GM23248 (cell line): Measurements from ENCODE around the gene SNRPD1. TPM values are rescaled to one million over a fixed set of nuclear protein-coding genes. Genes with fewer than 3 reads are reported as not detected.
"Not testable (repeated sequence)": the region's sequence is repeated elsewhere in the genome, so short reads cannot be mapped to it uniquely, and the experiment has no call there.

Experiments
- DNase-seq: peaks from one replicate; pipeline ENCODE4 v3.0.0-alpha.2; 2015
- H2AFZ ChIP-seq: fragments of 200-600 bp; sonication (generic); 2 replicates; pipeline ENCODE4 v1.6.1; 2016; ENCODE audit warnings: antibody characterized with exemption
- H3F3A ChIP-seq: fragments of 200-600 bp; sonication (generic); 2 replicates; pipeline ENCODE4 v1.6.1; 2016; ENCODE audit warnings: mild to moderate bottlenecking, antibody characterized with exemption, mixed run types; ENCODE audit not compliant: insufficient read depth
- H3K27ac ChIP-seq: fragments of 200-600 bp; sonication (generic); 2 replicates; pipeline ENCODE4 v1.5.1; 2016; ENCODE audit warnings: mild to moderate bottlenecking
- H3K27me3 ChIP-seq: fragments of 200-600 bp; sonication (generic); replicated peaks from 2 replicates; pipeline ENCODE4 v1.6.1; 2016; ENCODE audit warnings: mild to moderate bottlenecking; ENCODE audit not compliant: insufficient read depth
- H3K36me3 ChIP-seq: fragments of 200-600 bp; sonication (generic); 2 replicates; pipeline ENCODE4 v1.6.1; 2016; ENCODE audit warnings: low read depth, mild to moderate bottlenecking
- H3K4me1 ChIP-seq: fragments of 200-600 bp; sonication (generic); 2 replicates; pipeline ENCODE4 v1.6.1; 2016; ENCODE audit warnings: mild to moderate bottlenecking; ENCODE audit not compliant: insufficient read depth
- H3K4me2 ChIP-seq: fragments of 200-600 bp; sonication (generic); one replicate; pipeline ENCODE4 v1.6.1; 2016; ENCODE audit warnings: mild to moderate bottlenecking; ENCODE audit not compliant: unreplicated experiment
- H3K4me3 ChIP-seq: fragments of 200-600 bp; sonication (generic); 2 replicates; pipeline ENCODE4 v1.5.1; 2016; ENCODE audit warnings: mild to moderate bottlenecking
- H3K79me2 ChIP-seq: fragments of 200-600 bp; sonication (generic); 2 replicates; pipeline ENCODE4 v1.6.1; 2016; ENCODE audit warnings: mild to moderate bottlenecking; ENCODE audit not compliant: insufficient read depth
- H3K9ac ChIP-seq: fragments of 200-600 bp; sonication (generic); 2 replicates; pipeline ENCODE4 v1.6.1; 2016; ENCODE audit warnings: mild to moderate bottlenecking
- H3K9me2 ChIP-seq: fragments of 200-600 bp; sonication (generic); 2 replicates; pipeline ENCODE4 v1.6.1; 2016; ENCODE audit warnings: mixed run types, mild to moderate bottlenecking, moderate library complexity; ENCODE audit not compliant: insufficient read depth
- H3K9me3 ChIP-seq: fragments of 200-600 bp; sonication (generic); one replicate; pipeline ENCODE4 v1.6.1; 2017; ENCODE audit warnings: low read depth
- H4K20me1 ChIP-seq: fragments of 200-600 bp; sonication (generic); 2 replicates; pipeline ENCODE4 v1.6.0; 2016; ENCODE audit not compliant: insufficient read depth
- EZH2 ChIP-seq: fragments of 200-600 bp; sonication (generic); IDR thresholded peaks from 2 replicates; pipeline ENCODE4 v1.6.1; 2018; ENCODE audit warnings: antibody characterized with exemption, mild to moderate bottlenecking; ENCODE audit not compliant: insufficient read depth, poor library complexity, severe bottlenecking
- EZH2phosphoT487 ChIP-seq: fragments of 200-600 bp; sonication (generic); IDR thresholded peaks from 2 replicates; pipeline ENCODE4 v1.6.1; 2018; ENCODE audit warnings: antibody characterized with exemption, moderate library complexity, mild to moderate bottlenecking, low read depth; ENCODE audit not compliant: insufficient read depth
- WGBS, 2 experiments: methylation state at CpG; one replicate each; pipeline ENCODE4 v1.1.6; 2015 to 2017; ENCODE audit warnings: low lambda C conversion rate in 2 of 2, low coverage in 1 of 2; ENCODE audit errors: missing lambda C conversion rate in 2 of 2; 5-methylcytosine and 5-hydroxymethylcytosine counted together
- in situ Hi-C: fragments of 300-500 bp; cut with MboI; formaldehyde crosslinking; loops from 2 replicates; pipeline ENCODE4 v1.15.0; 2020
- polyA plus RNA-seq: library from polyadenylated mRNA; unstranded; fragments of >200 nt; fragmentation: Nextera tagmentation; extraction: Ambion mirVana; gene quantifications from 2 replicates; pipeline ENCODE4 v1.2.1, GENCODE V29; 2016
- total RNA-seq: library from RNA; depleted of rRNA; stranded (reverse); fragments of >200 nt; shearing (Covaris generic); gene quantifications from 2 replicates; pipeline ENCODE4 v1.2.3, GENCODE V29; 2014

The SNRPD1 gene
- total and polyA plus RNA-seq, 2 experiments from 2014 or later: 16.2 to 159 TPM

- Histone ChIP-seq H3K27ac (no peak overlapping the region), H3K9me3 (no peaks in the 10 kb centered on the region), H3K4me3 (no peak overlapping the region), H3K9me2 (no peaks in the 10 kb centered on the region), H3K4me2 (no peak overlapping the region), H2AFZ (no peak overlapping the region), H3K36me3 (no peaks in the 10 kb centered on the region), H4K20me1 (no peaks in the 10 kb centered on the region), H3F3A (no peaks in the 10 kb centered on the region), H3K9ac (no peak overlapping the region), H3K79me2 (no peaks in the 10 kb centered on the region), H3K27me3 (no peaks in the 10 kb centered on the region), H3K4me1 (no peaks in the 10 kb centered on the region)
- no peak for DNase-seq
- in situ Hi-C loops: no loop called here
- 92 to 94% methylated on average over 9 of the region's 9 CpGs for WGBS, 2 experiments
- TF ChIP-seq EZH2: no peak
- no peak for TF ChIP-seq EZH2phosphoT487
These were observed 57.7 kb downstream of the SNRPD1 start for GRCh38 chr18:21669736-21670285.

GRCh38 chr18:21672521-21673267 is 60.6 kb downstream of the SNRPD1 start:
- Histone ChIP-seq H3K27me3 (no peaks in the 10 kb centered on the region), H3K9me2 (no peaks in the 10 kb centered on the region), H3K4me2 (no peak overlapping the region), H3K4me1 (no peaks in the 10 kb centered on the region), H3K36me3 (no peaks in the 10 kb centered on the region), H3K79me2 (no peaks in the 10 kb centered on the region), H3K9ac (no peak overlapping the region), H3K27ac (no peak overlapping the region), H2AFZ (no peak overlapping the region), H3F3A (no peaks in the 10 kb centered on the region), H3K9me3 (no peaks in the 10 kb centered on the region), H3K4me3 (no peak overlapping the region), H4K20me1 (no peaks in the 10 kb centered on the region)
- WGBS, 2 experiments: 51 to 59% methylated on average over 3 of the region's 3 CpGs
- TF ChIP-seq EZH2 (no peak), EZH2phosphoT487 (no peak)
- DNase-seq: peak; percentile 32
- in situ Hi-C loops: no loop called here

DNA sequence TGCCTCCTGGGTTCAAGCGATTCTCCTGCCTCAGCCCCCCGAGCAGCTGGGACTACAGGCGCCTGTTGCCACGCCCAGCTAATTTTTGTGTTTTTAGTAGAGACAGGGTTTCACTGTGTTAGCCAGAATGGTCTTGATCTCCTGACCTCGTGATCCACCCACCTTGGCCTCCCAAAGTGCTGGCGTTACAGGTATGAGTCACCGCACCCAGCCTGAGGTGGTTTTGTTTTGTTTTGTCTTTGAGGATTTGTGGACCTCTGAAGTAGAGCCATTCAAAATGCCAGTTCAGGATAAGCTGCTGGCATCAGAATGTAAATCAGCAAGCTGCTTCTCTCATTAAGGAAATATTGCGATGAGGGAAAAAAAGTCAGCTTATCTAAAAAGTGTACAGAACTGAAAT is 63.2 kb downstream of the SNRPD1 start:
- in situ Hi-C loops, H3K9ac ChIP-seq: not testable (repeated sequence)

DNA sequence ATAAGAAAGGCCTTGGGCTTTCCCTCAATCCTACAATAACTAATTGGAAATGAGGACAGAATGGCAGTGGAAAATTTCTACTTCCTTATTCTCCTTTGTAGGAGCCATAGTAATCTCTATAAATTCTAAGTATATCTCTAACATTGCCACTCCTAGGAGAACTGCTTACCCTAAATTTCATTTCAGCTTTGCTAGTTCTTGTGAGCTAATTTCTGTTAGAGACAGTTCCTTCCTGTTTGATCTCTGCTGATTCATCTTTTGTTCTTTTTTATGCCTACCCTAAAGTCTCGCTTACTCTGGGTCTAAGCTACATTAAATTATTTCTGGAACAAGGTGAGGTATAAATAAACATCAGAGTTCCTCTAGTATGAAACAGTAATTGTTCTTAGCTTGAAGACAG is 66.7 kb downstream of the SNRPD1 start:
- in situ Hi-C loops: no loop called here
- Histone ChIP-seq H3K27me3 (no peaks in the 10 kb centered on the region), H3K9me2 (no peaks in the 10 kb centered on the region), H3K27ac (no peak overlapping the region), H3K9ac (no peak overlapping the region), H3K4me1 (peaks cover 5% of the 10 kb centered on the region), H3K4me2 (no peak overlapping the region), H3K4me3 (no peak overlapping the region), H3F3A (peaks cover 6% of the 10 kb centered on the region; the same call in 1 of the 2 replicates), H3K79me2 (no peaks in the 10 kb centered on the region), H2AFZ (no peak overlapping the region), H3K9me3 (no peaks in the 10 kb centered on the region), H4K20me1 (no peaks in the 10 kb centered on the region), H3K36me3 (no peaks in the 10 kb centered on the region)
- no peak for DNase-seq
- TF ChIP-seq EZH2phosphoT487 (no peak), EZH2 (no peak)
- 97 to 98% methylated on average over 1 of the region's 1 CpG for WGBS, 2 experiments

More for the DNA sequence above, 63.2 kb downstream of the SNRPD1 start:
- H3K79me2 ChIP-seq, H3F3A ChIP-seq, H3K4me2 ChIP-seq, H4K20me1 ChIP-seq, H3K9me2 ChIP-seq, H3K4me3 ChIP-seq, H3K27ac ChIP-seq, H3K4me1 ChIP-seq, H3K9me3 ChIP-seq, H3K27me3 ChIP-seq, H2AFZ ChIP-seq, H3K36me3 ChIP-seq: not testable (repeated sequence)
- 85 to 89% methylated on average over 8 of the region's 8 CpGs for WGBS, 2 experiments
- DNase-seq: peak; percentile 3

GRCh38 chr18:21680161-21680560 is 68.0 kb downstream of the SNRPD1 start:
- Histone ChIP-seq H2AFZ (no peak overlapping the region), H3F3A (peaks cover 6% of the 10 kb centered on the region; the same call in 1 of the 2 replicates), H3K79me2 (no peaks in the 10 kb centered on the region), H3K27ac (no peak overlapping the region), H3K27me3 (no peaks in the 10 kb centered on the region), H3K4me1 (peaks cover 5% of the 10 kb centered on the region), H3K9me2 (no peaks in the 10 kb centered on the region), H4K20me1 (no peaks in the 10 kb centered on the region), H3K9me3 (no peaks in the 10 kb centered on the region), H3K4me3 (no peak overlapping the region), H3K36me3 (no peaks in the 10 kb centered on the region), H3K9ac (no peak overlapping the region), H3K4me2 (no peak overlapping the region)
- WGBS, 2 experiments: 92 to 93% methylated on average over 6 of the region's 6 CpGs
- TF ChIP-seq EZH2phosphoT487 (no peak), EZH2 (no peak)
- in situ Hi-C loops: no loop called here
- DNase-seq: no peak
